Stimulated activated CD4-positive, alpha-beta T cell treated with anti-CD3 and anti-CD28 coated beads, TNF-alpha, amount 100 ng/mL, for 1 hour (primary cell): ENCODE measurements around the gene SH3RF3.

ENCODE experiments used
- DNase-seq, 3 donors: peaks; one replicate each; pipeline ENCODE4 v3.0.0-alpha.2; 2020; ENCODE audit warnings: low read depth in 3 of 3, low spot score in 1 of 3

Gene SH3RF3

DNA sequence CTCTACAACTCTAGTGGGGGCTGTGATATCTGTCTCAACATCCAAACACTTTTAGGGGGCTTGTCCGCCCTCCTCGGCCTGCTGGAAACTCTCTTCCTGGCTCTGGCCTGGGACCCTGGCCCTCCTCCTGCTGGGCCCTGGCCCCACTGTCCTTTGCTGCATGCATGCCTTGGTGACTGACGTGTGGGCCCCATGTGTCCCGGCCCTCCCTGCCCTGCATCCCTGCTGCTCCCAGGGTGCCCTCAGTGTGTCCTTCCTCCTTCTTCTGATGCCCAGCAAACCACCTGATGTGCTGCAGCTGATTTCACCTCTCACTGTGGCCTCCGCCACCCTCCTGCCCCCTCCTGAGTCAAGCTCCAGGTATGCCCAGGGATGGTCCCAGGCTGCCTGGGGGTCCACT is 383.1 kb downstream of the SH3RF3 start:
- DNase-seq, result no peak

DNA sequence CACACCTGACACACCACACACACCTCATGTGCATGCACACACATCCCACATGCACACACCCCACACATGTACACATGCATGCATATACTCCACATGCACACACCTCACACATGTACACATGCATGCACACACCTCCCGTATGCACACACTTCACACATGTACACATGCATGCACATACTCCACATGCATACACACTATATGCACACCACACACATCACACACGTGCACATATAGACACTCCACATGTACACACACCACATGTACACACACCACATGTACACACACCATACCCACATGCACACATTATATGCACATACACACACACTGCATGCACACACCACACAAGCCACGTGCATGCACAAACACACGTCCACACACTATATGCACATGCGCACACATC is 384.2 kb downstream of the SH3RF3 start:
- no peak for DNase-seq

DNA sequence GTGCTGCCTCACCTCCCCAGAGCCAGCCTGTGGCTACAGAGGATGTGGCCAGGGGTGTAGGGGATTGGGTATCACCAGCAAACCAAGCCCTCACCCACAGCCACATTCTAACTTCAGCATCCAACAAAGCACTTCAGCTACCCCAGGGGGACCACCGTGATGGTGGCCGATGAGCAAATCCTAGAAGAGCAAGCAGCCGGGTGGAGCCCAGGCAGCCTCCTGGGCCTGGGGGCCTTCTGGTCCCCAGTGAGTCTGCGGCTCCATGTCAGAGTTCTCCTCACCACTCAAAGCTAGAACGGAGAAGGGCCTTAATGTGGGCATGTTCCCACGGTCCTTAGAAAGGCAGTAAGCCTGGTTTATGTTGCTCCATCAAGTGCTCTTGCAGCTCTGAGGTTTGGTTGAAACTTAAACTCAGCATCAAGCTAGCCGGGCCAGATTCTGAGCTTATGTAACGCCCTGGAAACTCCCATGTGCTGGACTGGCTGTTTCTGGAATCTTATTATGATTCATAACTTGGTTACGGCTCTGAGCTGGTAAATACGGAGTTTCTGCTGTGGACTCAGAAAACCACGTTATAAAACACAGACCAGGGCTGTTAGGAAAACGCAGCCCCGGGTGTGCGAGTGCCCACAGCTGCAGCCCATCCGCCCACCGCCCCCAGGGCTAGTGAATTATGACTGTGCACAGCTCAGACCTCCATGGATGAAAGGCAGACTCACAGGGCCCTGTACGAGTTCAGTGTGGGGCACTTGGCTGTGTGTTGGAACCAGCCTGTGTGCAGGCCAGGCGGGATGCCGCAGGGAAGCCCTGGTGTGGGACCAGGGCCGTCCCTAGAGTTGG is 385.0 kb downstream of the SH3RF3 start:
- no peak for DNase-seq

DNA sequence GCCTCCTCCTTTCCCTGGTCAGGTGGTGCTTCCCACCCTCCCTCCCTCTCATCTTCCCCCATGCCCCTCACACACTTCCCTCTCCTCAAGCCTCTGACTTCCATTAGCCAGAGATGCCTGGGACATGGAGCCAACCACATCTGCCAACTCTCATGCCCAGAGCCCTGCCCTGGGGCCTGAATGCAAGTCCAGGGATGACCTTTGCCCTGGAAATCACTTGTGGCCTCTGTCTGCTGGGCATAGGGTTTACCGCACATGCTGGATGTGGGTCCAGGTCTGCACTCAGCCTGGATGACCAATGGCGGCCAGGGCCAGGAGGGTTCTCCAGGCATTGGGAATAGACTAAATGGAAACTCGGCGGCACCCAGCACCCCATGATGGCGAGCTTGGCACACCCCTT is 385.9 kb downstream of the SH3RF3 start:
- no peak for DNase-seq

DNA sequence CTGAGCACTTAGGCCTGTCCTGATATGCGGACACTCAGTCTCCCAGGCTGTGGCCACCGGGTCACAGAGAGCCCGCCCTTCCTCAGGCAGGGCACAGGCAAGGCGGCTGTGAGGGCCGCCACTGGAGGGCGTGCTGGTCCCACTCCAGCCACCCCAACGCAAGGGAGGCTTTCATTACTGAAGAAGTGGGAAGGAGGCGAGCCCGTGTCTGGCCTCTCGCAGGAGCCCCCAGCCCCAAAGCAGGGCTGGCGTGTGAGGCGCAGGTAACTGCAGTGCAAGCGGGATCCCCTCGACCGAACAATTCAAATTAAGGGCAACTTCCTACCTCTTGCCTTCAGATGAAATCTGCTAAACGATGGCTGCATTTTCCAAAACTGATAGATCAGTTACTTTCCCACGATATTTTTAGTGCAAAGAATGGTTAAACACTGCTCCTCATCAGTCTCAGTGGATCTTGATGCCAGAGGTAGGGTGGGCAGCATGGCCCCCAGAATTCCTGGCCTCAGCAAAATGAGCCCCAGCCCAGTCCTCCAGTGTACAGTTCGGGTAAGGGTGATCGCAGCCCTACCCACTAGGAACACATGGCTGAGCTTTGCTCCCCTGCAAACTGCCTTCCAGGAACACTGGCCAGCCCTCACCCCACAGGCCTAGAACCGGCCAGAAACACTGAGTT is 387.6 kb downstream of the SH3RF3 start:
- DNase-seq, result no peak

DNA sequence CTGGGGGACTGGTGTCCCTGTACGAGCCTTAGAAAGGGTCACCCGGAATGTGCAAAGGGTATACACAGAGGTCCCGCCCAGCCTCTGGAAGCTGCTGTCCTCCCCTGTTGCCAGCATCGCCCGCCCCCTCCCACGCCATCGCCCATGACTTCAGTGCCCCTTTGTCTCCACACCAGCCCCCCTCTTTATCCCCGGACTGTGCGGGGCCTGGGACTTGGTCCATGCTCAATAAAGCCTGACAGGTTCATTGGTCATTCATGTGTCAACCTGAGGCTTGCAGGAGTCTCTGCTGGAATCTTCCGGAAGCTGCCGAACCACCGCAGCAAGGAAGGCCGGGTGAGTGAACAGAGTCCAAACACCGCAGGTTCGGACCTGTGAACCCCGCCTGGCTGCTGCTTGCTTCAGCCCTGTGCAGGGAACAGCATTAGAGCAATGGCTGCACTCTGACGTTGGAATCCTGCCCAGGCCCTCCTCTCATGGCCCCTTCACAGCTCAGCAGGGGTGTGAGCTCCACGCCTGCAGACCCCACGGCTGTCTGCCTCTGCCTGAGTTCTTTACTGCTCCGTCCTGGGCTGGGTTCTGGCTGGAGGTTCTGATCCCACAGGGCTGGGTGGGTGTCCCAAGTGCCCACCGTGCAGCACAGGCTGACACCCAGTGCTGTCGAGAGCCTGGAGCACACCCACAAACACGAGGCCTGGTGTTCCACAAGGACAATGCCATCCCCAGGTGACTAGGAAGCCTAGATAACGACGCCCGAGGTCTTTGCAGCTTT is 388.3 kb downstream of the SH3RF3 start:
- no peak for DNase-seq

DNA sequence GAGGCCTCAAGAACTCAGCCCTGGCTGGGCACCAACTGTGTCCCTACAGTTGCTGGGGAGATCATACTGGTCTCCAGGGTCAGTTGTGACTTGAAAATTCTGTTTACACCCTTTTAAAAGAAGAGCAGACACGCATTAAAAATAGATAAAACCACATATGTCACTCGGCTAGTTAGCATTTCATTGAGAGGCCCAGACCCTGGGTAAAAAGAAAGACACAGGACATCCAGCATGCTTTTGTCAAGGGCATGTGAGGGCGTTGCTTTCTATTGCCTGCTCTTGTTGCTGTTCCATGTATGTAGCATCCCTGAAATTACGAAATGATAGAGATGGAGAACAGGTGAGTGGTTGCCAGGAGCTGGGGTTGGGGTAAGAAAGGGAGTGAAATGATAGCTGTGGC is 390.5 kb downstream of the SH3RF3 start:
- no peak for DNase-seq

DNA sequence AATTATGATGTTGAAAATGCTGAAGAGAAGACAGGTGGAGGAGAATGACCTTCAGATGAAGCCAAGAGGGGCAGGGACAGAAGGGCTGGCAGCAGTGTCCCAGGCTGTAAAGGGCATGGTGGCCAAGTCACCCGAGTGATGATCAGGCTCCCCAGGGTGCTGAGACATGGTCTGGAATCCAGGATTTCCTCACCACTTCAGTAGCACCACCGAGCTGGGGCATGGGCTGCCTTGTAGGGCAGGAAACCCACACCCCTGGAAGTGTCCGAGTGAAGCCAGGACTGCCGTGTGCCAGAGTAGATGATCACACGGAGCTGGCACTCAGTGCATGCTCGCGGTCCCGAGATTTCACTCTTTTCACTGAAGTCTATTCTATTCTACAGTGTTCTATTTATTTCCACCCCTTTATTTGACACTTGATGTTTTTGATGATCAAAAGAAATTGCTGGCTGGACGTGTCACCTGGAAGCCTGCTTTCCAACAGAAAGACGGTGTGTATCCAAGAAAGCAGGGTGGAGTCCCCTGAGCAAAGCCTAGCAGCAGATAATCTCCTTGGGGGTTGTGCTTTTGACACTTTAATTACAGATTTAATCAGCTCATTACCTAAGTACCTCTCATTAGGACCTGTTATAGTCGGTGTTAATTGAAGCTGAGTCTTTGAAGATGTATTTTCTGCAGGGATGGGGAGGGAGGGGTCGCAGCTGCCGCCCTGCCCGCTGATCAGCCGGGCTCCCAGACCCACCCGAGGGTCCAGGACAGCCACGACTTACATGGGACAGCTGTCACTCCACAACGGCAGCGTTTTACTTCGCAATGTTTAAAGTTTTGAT is 392.4 kb downstream of the SH3RF3 start:
- no peak for DNase-seq

DNA sequence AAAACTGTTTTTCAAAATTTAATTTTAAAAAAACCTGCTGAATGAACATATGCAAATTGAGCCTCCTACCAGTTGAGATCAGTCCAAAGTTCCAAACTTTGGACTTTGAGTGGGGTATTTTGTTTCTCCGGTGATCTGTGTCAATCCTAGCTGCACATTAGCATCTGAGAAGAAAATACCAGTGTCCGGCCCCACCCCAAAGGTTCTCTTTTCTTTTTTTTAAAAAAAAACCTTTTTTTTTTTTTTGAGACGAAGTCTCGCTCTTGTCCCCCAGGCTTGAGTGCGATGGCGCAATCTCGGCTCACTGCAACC is 393.0 kb downstream of the SH3RF3 start:
- no peak for DNase-seq

DNA sequence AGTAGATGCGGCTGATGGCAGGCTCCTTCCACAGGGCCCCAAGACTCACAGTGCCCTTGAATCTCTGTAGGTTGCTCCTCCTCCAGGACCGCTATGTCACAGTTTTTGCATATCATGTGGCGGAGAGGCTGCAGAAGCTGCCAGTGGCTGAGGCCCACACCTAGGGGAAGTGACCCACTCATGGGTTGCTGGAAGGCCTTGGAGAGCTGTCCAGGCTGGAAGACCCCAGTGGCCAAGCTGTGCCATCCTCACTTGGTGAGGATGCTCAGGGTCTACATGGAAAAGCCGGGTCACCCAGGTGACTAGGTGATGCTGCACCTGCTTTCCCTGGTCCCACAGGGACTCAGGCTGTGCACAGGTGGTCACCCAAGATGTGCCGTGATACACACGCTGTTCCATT is 394.1 kb downstream of the SH3RF3 start:
- no peak for DNase-seq

DNA sequence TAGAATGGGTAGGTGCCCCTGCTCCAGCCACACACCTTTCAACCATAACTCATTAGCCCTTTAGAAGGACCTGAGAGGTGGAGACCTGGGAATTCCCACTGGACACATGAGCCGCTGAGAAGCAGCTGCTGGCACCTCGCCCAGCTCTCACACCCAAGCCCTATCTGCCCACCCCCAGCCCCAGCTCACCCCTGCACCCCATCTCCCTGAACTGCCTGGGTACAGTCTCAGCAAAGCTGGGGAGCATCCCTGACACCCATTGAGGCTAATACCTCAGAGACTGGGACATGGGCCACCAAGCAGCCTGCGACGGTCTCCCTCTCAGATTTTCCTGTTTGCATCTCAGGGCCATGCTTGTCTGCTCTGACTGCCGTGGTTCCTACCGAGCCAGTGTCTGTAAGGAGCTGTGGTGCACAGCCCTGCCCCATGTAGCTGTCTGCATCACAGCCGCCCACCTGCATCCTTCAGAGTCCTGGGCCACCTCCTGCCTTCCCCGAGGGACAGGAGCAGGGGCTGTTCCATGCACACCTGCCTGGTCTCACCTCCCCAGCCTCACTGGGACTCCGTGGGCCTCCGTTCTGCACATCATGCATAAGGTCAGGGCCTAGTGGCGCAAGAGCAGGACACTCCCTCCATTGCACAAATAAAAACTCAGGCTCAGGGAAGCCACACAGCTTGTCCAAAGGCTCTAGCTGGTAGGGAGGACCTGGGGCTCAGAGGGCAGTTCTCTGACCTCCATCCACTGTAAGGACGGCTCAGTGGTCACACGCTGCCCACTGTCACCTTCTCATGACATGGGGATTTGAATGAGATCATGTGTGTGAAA is 394.7 kb downstream of the SH3RF3 start:
- no peak for DNase-seq

DNA sequence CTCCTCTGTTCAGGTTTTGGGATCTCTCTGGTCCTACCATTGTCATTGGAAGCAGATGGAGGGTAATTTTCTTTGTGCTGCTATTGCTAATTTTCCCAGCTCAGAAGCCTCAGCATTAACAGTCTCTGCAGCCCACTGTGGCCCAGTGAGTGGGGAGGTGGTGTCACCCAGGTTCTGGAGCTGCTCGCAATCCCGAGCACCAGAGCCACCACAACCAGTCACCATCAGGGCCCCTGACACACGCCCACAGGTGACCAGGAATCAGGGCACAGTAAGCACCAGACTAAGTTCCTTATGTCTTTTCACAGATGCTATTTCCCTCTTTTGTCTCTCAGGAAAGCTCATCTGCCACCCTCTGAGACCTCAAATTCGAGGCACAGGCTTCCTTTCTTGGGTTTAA is 396.8 kb downstream of the SH3RF3 start:
- no peak for DNase-seq

DNA sequence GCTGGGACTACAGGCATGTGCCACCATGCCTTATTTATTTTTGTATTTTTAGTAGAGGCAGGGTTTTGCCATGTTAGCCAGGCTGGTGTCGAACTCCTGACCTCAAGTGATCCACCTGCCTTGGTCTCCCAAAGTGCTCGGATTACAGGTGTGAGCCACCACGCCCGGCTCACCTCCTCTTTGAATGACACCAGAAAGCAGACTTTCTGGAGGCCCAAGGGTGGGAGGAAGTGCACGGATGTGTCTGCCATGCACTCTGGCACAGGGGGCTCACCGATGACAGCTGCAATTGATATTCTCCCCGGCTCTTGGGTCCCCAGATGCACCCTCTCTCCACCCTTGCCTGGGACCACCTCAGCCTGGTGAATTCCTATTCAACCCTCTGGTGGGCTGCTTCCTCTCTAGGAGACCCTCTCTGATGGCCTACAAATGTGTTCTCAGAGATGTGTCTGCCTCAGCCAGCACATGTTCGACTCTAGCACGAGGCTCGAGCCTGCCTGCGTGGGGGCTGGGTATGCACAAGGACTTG is 397.5 kb downstream of the SH3RF3 start:
- DNase-seq, result no peak

DNA sequence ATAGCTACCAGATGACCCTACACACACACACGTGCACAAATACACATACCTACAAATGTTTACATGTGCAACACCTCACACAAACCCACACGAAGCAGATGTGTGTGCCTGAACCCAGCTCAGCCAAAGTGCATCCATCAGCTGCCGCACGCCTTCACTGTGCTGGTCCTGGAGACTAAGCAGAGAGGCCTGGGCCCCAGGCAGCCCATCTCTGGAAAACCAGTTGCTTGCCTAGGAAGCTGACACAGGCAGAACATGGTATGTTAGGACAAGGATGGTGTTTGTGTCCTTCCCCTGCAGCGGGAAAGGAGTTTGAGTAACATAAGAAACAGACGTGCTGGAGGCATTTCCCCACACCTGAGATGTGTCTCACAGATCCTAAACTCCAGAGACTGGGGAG is 398.1 kb downstream of the SH3RF3 start:
- DNase-seq, result no peak

DNA sequence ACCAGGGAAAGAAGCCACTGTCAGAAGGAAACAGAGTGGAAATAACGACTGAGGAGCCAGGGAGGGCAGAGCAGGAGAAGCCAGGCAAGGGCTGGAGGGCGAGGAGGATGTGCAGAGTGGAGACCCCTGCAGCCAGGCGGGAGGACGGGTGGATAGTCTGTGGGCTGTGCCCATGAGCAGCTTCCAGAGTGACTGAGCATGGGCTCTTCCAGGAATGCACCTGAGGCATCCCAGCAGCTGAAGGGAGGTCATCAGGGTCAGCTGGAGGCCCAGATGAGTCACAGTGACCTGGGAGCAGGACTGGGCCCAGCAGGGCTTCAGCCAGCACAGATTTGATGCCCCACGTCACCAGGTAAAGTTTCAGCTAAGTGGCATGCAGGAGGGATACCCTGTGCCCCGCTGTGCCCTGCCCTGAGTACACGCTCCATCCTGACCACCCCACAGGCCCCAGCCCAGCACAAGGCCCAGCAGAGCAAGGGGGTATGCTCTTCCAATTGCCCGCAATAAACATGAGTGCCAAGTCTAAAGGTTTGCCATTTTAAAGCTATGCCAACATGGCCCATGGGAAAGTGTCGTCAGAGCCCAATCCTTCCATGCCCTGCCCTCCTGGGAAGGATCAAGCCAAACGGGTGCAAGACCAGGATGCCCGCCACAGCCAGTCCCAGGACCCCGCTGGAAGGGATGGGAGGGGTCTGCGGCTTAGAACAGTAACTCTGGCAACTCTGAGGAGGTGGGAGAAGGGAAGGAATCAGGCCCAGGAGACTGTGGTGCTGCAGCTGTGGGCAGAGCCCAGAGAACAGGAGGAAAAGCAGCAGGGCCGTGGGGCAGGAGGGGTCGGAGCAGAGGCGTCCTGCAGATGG is 399.1 kb downstream of the SH3RF3 start:
- DNase-seq, result no peak

DNA sequence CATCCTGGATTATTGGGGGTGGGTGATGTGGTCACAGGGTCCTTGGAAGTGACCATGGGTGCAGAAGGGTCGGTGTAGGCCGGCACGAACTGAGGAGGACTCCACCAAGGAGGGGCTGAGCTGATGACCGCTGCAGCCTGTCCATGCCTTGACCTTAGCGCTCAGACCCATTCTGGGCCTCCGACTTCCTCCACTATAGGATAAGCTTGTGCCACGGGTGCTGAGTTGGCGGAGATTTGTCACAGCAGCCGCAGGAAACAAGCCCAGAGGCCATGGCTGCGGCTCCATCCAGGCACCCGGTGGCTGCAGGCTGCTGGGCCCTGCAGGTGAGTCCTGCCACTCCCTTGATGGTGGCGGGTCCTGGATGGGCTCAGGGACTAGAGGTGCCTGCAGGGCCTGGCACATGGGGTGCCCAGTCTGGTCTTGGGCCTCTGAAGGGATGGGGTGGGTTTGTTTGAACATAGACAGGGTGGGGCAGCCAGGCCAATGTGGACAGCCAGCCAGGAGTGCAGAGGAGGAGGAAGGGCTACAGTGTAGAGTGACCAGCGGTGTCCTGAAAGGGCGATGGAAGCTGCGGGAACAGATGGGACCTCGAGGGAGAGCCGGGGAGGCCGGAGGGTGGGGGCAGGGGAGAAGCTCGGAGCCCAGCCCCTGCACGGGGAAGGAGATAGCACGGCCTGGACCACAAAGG is 400.0 kb downstream of the SH3RF3 start:
- DNase-seq, result no peak

DNA sequence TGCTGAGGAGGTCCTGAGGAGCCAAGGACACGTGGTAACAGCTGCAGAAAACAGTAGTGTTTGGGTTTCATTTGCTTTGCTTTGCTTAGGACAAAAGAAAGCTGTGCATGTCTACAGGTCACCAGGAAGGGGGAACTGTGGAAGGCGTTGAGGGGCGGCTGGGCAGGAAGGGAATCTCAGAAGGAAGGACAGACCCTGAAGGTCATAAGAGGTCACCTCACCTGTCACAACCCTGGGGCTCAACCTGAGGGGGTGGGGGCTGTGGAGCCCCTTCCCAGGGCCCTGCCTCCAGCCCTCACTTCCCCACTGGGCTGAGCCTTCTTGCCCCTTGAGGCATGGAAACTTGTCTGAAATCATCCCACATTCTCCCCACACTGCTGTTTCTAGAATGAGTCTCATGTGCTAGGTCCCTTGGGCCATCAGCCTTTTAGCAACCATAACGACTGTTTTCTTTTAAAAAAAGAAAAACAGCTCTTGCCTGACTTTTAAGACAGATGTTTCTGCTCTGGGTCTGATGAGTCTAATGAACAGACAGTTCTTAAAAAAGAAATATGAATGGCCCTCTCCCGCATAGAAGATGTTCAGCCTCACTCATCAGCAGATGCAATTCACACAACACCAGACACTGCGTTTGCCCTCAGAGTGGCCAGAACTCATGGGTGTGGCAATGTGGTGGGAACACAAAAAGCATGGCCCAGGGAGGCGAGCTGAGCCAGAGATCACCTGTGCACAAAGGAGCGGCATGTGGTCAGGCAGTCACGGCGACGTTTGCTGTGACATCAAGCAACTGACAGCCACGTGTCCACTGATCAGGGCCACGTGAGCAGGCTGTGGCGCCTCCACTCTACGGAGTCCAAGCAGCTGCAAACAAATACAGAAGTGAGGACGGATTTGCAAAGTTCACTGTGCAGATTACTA is 400.8 kb downstream of the SH3RF3 start:
- DNase-seq, result no peak

DNA sequence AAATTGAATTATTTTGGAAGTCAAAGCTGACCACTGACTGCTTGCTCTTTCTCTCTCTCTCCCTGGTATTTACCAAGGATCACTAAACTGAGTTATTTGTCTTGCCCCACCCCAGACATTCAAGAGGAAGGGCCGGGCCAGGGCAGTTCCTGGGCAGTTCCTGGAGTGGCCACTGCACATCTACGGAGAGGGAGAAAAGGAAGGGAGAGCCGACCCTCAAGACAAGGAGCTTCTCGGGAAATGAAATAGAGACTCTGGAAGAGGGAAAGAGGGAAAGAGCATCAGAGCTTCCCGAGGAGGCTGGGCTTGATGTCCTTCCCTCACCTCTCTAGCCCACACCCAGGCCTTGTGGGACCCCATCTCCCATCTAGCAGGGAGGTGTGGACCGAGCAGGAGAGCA is 401.7 kb downstream of the SH3RF3 start:
- DNase-seq, result no peak
